ENCODE measurements around the gene POLR2A.

DNA sequence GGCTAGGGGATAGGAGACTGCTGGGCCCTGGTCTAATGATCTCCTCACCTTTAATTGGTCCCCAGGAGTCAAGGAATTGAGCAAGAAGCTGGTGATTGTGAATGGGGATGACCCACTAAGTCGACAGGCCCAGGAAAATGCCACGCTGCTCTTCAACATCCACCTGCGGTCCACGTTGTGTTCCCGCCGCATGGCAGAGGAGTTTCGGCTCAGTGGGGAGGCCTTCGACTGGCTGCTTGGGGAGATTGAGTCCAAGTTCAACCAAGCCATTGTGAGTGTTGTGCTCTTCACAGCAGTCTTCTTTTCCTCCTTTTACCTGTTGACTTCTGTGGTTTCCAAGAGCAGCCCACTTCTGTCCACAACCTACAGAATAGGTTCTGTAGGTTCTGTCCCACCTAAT is 19.4 kb downstream of the POLR2A start:
- TF ChIP-seq, protein P1, sequence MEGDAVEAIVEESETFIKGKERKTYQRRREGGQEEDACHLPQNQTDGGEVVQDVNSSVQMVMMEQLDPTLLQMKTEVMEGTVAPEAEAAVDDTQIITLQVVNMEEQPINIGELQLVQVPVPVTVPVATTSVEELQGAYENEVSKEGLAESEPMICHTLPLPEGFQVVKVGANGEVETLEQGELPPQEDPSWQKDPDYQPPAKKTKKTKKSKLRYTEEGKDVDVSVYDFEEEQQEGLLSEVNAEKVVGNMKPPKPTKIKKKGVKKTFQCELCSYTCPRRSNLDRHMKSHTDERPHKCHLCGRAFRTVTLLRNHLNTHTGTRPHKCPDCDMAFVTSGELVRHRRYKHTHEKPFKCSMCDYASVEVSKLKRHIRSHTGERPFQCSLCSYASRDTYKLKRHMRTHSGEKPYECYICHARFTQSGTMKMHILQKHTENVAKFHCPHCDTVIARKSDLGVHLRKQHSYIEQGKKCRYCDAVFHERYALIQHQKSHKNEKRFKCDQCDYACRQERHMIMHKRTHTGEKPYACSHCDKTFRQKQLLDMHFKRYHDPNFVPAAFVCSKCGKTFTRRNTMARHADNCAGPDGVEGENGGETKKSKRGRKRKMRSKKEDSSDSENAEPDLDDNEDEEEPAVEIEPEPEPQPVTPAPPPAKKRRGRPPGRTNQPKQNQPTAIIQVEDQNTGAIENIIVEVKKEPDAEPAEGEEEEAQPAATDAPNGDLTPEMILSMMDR (IDR thresholded peaks at IDR 0.05): no peak
- no peak for TF ChIP-seq POLR2AphosphoS5 (IDR thresholded peaks at IDR 0.05)
- TF ChIP-seq POLR2A (IDR thresholded peaks at IDR 0.05): no peak

Data from breast epithelium (tissue), 3 donors.